Esophagus squamous epithelium (tissue), 4 donors: ENCODE data around the gene PAGR1.

Experiments
- POLR2A ChIP-seq, 4 donors: fragments of 450-650 bp; IDR thresholded peaks; one replicate each; pipeline ENCODE4 v1.6.1; 2017; ENCODE audit warnings: antibody characterized with exemption in 4 of 4, mild to moderate bottlenecking in 4 of 4, moderate library complexity in 3 of 4
- TF ChIP-seq, protein P1 (sequence below), 6 experiments: fragments of 450-650 bp in 4 of 6; fragments of 200-600 bp in 2 of 6; sonication (generic) in 2 of 6; IDR thresholded peaks; one replicate each; pipeline ENCODE4 v1.5.1; 2016 to 2019; ENCODE audit warnings: antibody characterized with exemption in 6 of 6, mild to moderate bottlenecking in 4 of 6, moderate library complexity in 4 of 6

DNA sequence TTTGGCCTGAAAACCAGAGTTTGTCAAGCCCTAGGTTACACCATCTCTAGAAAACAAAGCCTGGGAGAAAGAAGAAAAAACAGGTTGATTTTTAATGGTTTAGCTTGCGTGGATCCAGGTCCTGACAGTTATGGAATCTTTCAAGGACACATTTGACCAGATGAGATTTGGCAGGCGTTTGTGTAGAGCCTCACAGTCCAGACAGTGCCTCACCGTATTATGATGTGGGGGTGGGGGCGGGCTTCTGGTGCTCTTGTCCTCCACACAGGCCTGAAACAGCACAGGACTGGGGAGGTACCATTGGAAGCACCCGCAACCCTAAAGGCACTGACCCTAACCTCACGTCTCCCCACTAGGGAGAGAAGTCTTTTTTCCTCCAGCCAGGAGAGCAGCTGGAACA lies 23.9 kb downstream of the PAGR1 start:
- TF ChIP-seq, protein P1, sequence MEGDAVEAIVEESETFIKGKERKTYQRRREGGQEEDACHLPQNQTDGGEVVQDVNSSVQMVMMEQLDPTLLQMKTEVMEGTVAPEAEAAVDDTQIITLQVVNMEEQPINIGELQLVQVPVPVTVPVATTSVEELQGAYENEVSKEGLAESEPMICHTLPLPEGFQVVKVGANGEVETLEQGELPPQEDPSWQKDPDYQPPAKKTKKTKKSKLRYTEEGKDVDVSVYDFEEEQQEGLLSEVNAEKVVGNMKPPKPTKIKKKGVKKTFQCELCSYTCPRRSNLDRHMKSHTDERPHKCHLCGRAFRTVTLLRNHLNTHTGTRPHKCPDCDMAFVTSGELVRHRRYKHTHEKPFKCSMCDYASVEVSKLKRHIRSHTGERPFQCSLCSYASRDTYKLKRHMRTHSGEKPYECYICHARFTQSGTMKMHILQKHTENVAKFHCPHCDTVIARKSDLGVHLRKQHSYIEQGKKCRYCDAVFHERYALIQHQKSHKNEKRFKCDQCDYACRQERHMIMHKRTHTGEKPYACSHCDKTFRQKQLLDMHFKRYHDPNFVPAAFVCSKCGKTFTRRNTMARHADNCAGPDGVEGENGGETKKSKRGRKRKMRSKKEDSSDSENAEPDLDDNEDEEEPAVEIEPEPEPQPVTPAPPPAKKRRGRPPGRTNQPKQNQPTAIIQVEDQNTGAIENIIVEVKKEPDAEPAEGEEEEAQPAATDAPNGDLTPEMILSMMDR (IDR thresholded peaks at IDR 0.05): no peak
- no peak for TF ChIP-seq POLR2A (IDR thresholded peaks at IDR 0.05)
